ENCODE measurements around the gene ELP5.

The ELP5 gene

DNA sequence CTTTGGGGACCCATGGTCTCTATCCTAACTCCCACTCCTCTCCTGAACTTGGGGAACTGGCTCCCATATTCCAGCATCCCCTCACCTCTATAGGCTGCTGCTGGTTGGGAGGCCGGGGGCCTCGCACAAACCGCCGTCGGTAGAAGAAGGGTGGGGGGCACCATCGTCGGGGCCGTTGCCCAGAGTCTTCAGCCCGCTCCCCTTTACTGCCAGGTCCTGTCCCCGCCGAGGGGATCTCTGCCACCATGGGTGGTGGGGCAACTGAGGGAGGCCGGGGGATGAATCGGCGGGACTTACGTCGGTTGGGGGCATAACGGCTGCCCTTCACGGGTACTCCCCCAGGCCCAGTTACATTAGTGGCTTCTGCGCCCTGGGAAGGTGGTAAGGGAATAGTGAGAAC lies 38.2 kb downstream of the ELP5 start:
- H3K4me3 ChIP-seq (replicated peaks; ENCODE audit: low read depth, low read length): no peak overlapping the region
- TF ChIP-seq, protein P1, sequence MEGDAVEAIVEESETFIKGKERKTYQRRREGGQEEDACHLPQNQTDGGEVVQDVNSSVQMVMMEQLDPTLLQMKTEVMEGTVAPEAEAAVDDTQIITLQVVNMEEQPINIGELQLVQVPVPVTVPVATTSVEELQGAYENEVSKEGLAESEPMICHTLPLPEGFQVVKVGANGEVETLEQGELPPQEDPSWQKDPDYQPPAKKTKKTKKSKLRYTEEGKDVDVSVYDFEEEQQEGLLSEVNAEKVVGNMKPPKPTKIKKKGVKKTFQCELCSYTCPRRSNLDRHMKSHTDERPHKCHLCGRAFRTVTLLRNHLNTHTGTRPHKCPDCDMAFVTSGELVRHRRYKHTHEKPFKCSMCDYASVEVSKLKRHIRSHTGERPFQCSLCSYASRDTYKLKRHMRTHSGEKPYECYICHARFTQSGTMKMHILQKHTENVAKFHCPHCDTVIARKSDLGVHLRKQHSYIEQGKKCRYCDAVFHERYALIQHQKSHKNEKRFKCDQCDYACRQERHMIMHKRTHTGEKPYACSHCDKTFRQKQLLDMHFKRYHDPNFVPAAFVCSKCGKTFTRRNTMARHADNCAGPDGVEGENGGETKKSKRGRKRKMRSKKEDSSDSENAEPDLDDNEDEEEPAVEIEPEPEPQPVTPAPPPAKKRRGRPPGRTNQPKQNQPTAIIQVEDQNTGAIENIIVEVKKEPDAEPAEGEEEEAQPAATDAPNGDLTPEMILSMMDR (IDR thresholded peaks at IDR 0.05; ENCODE audit: low read length, missing control alignments): no peak
- no peak for DNase-seq (ENCODE audit: low read depth)

DNA sequence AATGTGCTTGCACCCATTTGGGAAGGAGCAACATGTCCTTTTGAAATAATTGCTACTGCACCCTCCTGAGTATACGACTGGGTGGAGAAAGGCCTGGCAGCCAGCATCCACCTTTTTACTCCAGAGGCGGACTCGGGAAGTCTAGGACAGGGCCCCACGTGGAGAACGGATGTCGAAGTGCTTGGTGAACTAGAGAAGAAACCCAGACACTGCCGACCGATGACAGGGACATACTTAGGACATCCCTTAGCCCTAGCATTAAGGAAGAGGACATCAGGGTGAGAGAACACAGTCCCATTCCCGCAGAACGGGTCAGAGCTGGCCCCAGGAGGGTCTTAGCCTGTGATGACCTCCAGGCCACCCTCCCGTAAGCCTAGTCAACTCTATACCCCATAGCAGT lies 38.7 kb downstream of the ELP5 start:
- H3K4me3 ChIP-seq (replicated peaks; ENCODE audit: low read depth, low read length): no peak overlapping the region
- DNase-seq (ENCODE audit: low read depth): no peak
- TF ChIP-seq, protein P1 (IDR thresholded peaks at IDR 0.05; ENCODE audit: low read length, missing control alignments): no peak

DNA sequence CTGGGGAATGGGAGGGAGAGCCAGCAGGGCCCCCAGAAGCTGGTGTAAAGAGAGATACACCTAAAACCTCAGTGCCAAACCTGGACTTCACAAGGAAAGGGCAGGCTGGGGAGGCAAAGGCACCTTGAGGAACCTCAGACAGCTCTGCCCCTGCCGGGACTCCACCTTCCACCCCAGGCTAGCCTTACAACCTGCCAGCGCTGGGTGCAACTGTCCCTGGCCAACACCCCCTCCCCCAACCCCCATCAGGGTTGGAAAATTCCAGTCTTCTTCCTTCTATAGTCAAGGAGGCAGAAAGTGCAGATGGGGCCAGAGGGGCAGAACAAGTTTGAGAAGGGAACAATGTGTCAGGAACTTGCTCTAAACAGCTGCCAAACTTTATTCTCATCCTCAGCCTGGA lies 40.2 kb downstream of the ELP5 start:
- no peak overlapping the region for H3K4me3 ChIP-seq (replicated peaks; ENCODE audit: low read depth, low read length)
- DNase-seq (ENCODE audit: low read depth): no peak
- TF ChIP-seq, protein P1 (IDR thresholded peaks at IDR 0.05; ENCODE audit: low read length, missing control alignments): no peak

DNA sequence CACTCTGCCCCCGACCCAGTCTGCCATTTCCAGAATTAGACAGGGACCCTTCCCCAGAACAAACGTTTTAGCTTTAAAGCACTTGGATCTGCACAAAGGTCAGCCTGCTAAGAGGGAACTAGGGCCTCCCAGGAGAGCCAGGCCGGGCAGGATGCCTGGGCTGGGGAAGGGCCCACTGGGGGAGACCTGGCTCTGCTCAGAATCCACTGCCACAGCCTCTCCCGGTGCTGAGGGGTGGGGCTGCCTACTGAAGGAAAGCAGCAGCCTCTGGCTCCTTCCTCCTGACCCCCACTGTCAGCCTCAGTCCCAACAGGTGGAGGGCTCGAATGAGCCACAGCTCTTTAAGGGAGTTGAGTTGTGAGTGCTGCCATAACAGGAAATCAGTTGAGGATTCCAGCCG lies 40.7 kb downstream of the ELP5 start:
- TF ChIP-seq, protein P1 (IDR thresholded peaks at IDR 0.05; ENCODE audit: low read length, missing control alignments): no peak
- H3K4me3 ChIP-seq (replicated peaks; ENCODE audit: low read depth, low read length): no peak overlapping the region
- no peak for DNase-seq (ENCODE audit: low read depth)

DNA sequence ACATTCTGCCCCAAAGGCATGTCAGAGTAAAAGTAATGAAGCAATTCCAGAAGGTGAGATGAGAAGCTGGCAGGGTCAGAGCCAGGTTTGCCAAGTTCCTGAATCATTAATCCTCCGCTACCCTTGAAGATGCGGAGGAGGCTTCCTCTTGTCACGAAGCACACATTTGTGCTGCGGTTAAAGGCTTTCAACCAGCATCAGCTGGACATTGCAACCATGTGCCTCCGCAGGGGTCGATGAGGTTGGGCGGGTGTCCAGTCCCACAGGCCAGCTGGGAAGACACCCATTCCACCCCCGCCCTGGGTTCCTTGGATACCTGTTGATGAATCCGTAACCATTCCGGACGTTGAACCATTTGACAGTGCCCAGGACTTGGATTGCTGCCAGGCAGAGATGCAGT lies 41.1 kb downstream of the ELP5 start:
- DNase-seq (ENCODE audit: low read depth): peak; percentile 57
- TF ChIP-seq, protein P1 (IDR thresholded peaks at IDR 0.05; ENCODE audit: low read length, missing control alignments): no peak
- no peak overlapping the region for H3K4me3 ChIP-seq (replicated peaks; ENCODE audit: low read depth, low read length)

DNA sequence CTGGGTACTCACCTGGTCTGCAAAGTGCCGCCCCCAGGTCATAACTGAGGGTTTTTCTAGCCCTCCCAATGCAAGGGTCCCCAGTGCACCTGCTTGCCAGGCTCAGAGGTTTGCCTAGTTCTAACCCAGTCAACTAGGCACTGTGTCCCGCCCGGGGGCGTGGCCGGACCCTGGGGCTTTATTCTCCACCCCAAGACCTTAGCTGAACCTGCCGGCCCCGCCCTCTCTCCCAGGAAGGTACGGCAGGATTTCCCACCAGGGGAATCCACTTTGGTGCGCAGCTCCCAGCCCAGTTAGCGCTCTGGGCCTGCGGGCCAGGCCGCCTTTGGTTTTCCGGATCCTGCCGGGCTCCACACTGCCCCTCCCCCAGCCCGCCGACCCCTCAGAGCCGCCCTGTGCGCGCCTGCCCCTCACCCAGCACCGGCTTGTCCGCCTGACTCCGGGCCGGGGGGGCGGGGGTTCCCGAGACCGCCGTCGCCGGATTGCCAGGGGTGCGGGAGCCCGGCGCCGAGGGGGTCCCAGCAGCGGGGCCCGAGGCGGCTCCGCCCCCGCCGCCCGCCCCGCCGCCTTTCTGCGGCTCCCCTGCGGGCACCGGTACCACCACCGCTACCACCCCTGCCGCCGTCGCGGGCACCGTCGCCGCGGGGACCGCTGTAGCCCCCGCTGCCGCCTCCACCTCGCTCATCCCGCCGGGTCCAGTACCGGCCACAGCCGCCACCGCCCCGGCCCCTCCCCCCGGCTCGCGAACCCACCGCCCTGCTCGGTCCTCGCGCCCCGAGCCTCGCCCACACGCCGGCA lies 42.0 kb downstream of the ELP5 start:
- TF ChIP-seq, protein P1 (IDR thresholded peaks at IDR 0.05; ENCODE audit: low read length, missing control alignments): no peak
- H3K4me3 ChIP-seq (replicated peaks; ENCODE audit: low read depth, low read length): no peak overlapping the region
- DNase-seq (ENCODE audit: low read depth): no peak

DNA sequence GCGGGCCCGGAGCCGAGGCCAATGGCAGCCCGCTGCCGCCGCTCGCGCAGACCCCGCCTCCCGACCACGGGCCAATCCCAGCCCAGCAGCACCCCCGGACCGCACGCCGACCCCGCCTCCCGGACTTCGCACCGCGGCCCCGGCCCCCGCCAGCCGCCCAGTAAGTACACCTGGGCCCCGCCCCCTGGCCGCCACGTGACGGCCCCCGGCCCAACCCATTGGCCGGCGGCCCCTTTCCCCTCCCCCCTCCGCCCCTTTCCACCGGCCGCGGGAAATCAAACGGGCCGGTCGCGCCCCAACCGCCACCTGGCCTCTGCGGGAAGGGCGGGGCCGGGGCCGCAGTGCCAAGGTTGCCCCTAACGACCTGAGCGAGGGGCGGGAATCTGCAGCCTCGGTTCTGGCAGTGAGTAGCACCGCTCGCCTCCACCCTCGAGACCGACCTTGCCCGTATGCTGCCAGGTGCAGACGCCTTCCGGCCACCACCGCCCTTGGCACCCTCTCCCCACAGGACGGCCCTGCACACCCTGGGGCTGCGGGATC lies 42.7 kb downstream of the ELP5 start, which contains the start of gene YBX2:
TSS of gene YBX2 (minus strand) at position 26 of the 540 bp plus-strand sequence. CDS start 139 bp downstream, outside the sequence.
- TF ChIP-seq, protein P1 (IDR thresholded peaks at IDR 0.05; ENCODE audit: low read length, missing control alignments): no peak
- no peak within 1 kb of the TSS for H3K4me3 ChIP-seq (replicated peaks; ENCODE audit: low read depth, low read length)

More for the DNA sequence above, 42.7 kb downstream of the ELP5 start, which contains the start of gene YBX2:
- no peak for DNase-seq (ENCODE audit: low read depth)

Measured in fibroblast of pulmonary artery (primary cell).